Mesenchymal stem cell (in vitro differentiated cells and primary cell): ENCODE data around the gene IL18RAP.

Source experiments
- DNase-seq: peaks from one replicate; pipeline ENCODE4 v3.0.0-alpha.2; 2013
- H2AFZ ChIP-seq: one replicate; pipeline ENCODE4 v1.6.1; 2013; ENCODE audit warnings: low read depth, mild to moderate bottlenecking, control low read depth, inconsistent platforms, low read length, moderate library complexity
- H2AK5ac ChIP-seq: 2 replicates; pipeline ENCODE4 v1.6.1; 2013; ENCODE audit warnings: low read length, moderate library complexity, mild to moderate bottlenecking, inconsistent platforms; ENCODE audit not compliant: severe bottlenecking
- H2BK120ac ChIP-seq: one replicate; pipeline ENCODE4 v1.6.1; 2013; ENCODE audit warnings: low read depth, mild to moderate bottlenecking, inconsistent platforms, low read length, moderate library complexity
- H2BK12ac ChIP-seq, 2 experiments: one replicate each; pipeline ENCODE4 v1.6.1; 2013; ENCODE audit warnings: inconsistent platforms in 2 of 2, low read length in 2 of 2, mild to moderate bottlenecking in 2 of 2, moderate library complexity in 2 of 2, control low read depth in 1 of 2
- H2BK15ac ChIP-seq: one replicate; pipeline ENCODE4 v1.6.1; 2013; ENCODE audit warnings: mild to moderate bottlenecking, low read depth, inconsistent platforms; ENCODE audit not compliant: poor library complexity, severe bottlenecking
- H2BK5ac ChIP-seq: 2 replicates; pipeline ENCODE4 v1.6.1; 2013; ENCODE audit warnings: low read depth, mild to moderate bottlenecking, low read length, control low read depth, inconsistent platforms; ENCODE audit not compliant: poor library complexity, severe bottlenecking
- H3K14ac ChIP-seq, 2 experiments: one replicate each; pipeline ENCODE4 v1.6.1; 2013; ENCODE audit warnings: inconsistent platforms in 2 of 2, low read length in 2 of 2, control low read depth in 1 of 2, mild to moderate bottlenecking in 1 of 2, moderate library complexity in 1 of 2
- H3K18ac ChIP-seq, 2 experiments: one replicate each; pipeline ENCODE4 v1.6.1; 2013; ENCODE audit warnings: inconsistent platforms in 2 of 2, low read length in 2 of 2, control low read depth in 1 of 2, low read depth in 1 of 2, mild to moderate bottlenecking in 1 of 2
- H3K23ac ChIP-seq, 2 experiments: one replicate each; pipeline ENCODE4 v1.6.1; 2013; ENCODE audit warnings: inconsistent platforms in 2 of 2, low read length in 2 of 2, mild to moderate bottlenecking in 2 of 2, moderate library complexity in 2 of 2, control low read depth in 1 of 2
- H3K27ac ChIP-seq: 2 replicates; pipeline ENCODE4 v1.5.1; 2013; ENCODE audit warnings: mild to moderate bottlenecking, moderate library complexity, low read length, control low read depth, inconsistent platforms; ENCODE audit not compliant: poor library complexity, severe bottlenecking
- H3K27me3 ChIP-seq, 2 experiments: 2 replicates each; pipeline versions ENCODE4 v1.6.1 to v1.7.0; 2013; ENCODE audit warnings: low read length in 2 of 2, mild to moderate bottlenecking in 2 of 2, moderate library complexity in 2 of 2, control low read depth in 1 of 2, inconsistent platforms in 1 of 2; ENCODE audit not compliant: control insufficient read depth in 1 of 2, insufficient read depth in 1 of 2
- H3K36me3 ChIP-seq, 2 experiments: 2 replicates each; pipeline versions ENCODE4 v1.6.1 to v1.7.0; 2013; ENCODE audit warnings: low read length in 2 of 2, control low read depth in 1 of 2, inconsistent platforms in 1 of 2, low read depth in 1 of 2, mild to moderate bottlenecking in 1 of 2; ENCODE audit not compliant: insufficient read depth in 2 of 2, control insufficient read depth in 1 of 2
- H3K4ac ChIP-seq, 2 experiments: one replicate each; pipeline ENCODE4 v1.6.1; 2013; ENCODE audit warnings: inconsistent platforms in 2 of 2, low read length in 2 of 2, mild to moderate bottlenecking in 2 of 2, moderate library complexity in 2 of 2, control low read depth in 1 of 2, low read depth in 1 of 2
- H3K4me1 ChIP-seq: 2 replicates; pipeline ENCODE4 v1.6.1; 2013; ENCODE audit warnings: low read depth, low read length, control low read depth; ENCODE audit not compliant: control insufficient read depth, insufficient read depth
- H3K4me2 ChIP-seq: 2 replicates; pipeline ENCODE4 v1.6.1; 2013; ENCODE audit warnings: low read length, mild to moderate bottlenecking, inconsistent platforms; ENCODE audit not compliant: poor library complexity, severe bottlenecking
- H3K4me3 ChIP-seq, 2 experiments: 2 replicates each; pipeline versions ENCODE4 v1.5.1 to v1.7.0; 2013; ENCODE audit warnings: low read length in 2 of 2, mild to moderate bottlenecking in 2 of 2, control low read depth in 1 of 2, low read depth in 1 of 2; ENCODE audit not compliant: insufficient read depth in 1 of 2
- H3K79me1 ChIP-seq: replicated peaks from 2 replicates; pipeline ENCODE4 v1.6.1; 2013; ENCODE audit warnings: mild to moderate bottlenecking, control low read depth, low read length, inconsistent platforms; ENCODE audit not compliant: poor library complexity, severe bottlenecking
- H3K9ac ChIP-seq: 2 replicates; pipeline ENCODE4 v1.7.0; 2013; ENCODE audit warnings: mild to moderate bottlenecking, low read length, moderate library complexity
- H3K9me3 ChIP-seq: 2 replicates; pipeline ENCODE4 v1.7.0; 2013; ENCODE audit warnings: mild to moderate bottlenecking, low read length; ENCODE audit not compliant: control insufficient read depth
- H4K8ac ChIP-seq: one replicate; pipeline ENCODE4 v1.6.1; 2013; ENCODE audit warnings: inconsistent platforms, mild to moderate bottlenecking, low read length, moderate library complexity
- H4K91ac ChIP-seq: one replicate; pipeline ENCODE4 v1.6.1; 2013; ENCODE audit warnings: mild to moderate bottlenecking, low read length, inconsistent platforms
- WGBS: methylation state at CpG from one replicate; pipeline ENCODE4 v1.1.7; 2013; ENCODE audit warnings: mixed read lengths; 5-methylcytosine and 5-hydroxymethylcytosine counted together

Gene IL18RAP

GRCh38 chr2:102386004-102386403 lies 37.0 kb upstream of the IL18RAP start:
- Histone ChIP-seq H2BK15ac (no peak overlapping the region), H3K27me3 (peaks cover 0 to 2% of the 10 kb centered on the region in 2 experiments), H3K4me1 (no peaks in the 10 kb centered on the region), H4K91ac (no peak overlapping the region), H3K4ac (no peak overlapping the region), H3K9ac (no peak overlapping the region), H2AFZ (no peak overlapping the region), H3K79me1 (no peaks in the 10 kb centered on the region), H3K27ac (no peak overlapping the region), H3K4me2 (no peak overlapping the region), H2BK12ac (no peak overlapping the region), H2BK120ac (no peak overlapping the region), H3K18ac (no peak overlapping the region), H3K4me3 (no peak overlapping the region), H3K14ac (no peak overlapping the region), H3K23ac (no peak overlapping the region), H3K36me3 (no peaks in the 10 kb centered on the region), H2AK5ac (no peak overlapping the region), H3K9me3 (peaks cover 17% of the 10 kb centered on the region), H4K8ac (no peak overlapping the region), H2BK5ac (no peak overlapping the region)
- no peak for DNase-seq
- WGBS: 96% methylated on average over 2 of the region's 3 CpGs

GRCh38 chr2:102386867-102387541 lies 36.0 kb upstream of the IL18RAP start:
- H2BK5ac ChIP-seq: no peak overlapping the region
- peaks cover 17% of the 10 kb centered on the region for H3K9me3 ChIP-seq
- 81% methylated on average over 3 of the region's 3 CpGs for WGBS
- no peak overlapping the region for H3K27ac ChIP-seq
- no peak overlapping the region for H2AFZ ChIP-seq
- no peak overlapping the region for H4K91ac ChIP-seq
- H3K4me1 ChIP-seq: no peaks in the 10 kb centered on the region
- H3K27me3 ChIP-seq: peaks cover 0 to 2% of the 10 kb centered on the region in 2 experiments
- no peak for DNase-seq
- H2AK5ac ChIP-seq: no peak overlapping the region
- H3K9ac ChIP-seq: no peak overlapping the region
- no peaks in the 10 kb centered on the region for H3K79me1 ChIP-seq
- H2BK12ac ChIP-seq: no peak overlapping the region
- no peak overlapping the region for H4K8ac ChIP-seq
- H3K23ac ChIP-seq: no peak overlapping the region
- H3K4ac ChIP-seq: no peak overlapping the region
- no peak overlapping the region for H3K4me2 ChIP-seq
- H3K14ac ChIP-seq: no peak overlapping the region
- no peak overlapping the region for H3K4me3 ChIP-seq
- no peak overlapping the region for H2BK15ac ChIP-seq
- H3K18ac ChIP-seq: no peak overlapping the region
- H3K36me3 ChIP-seq: no peaks in the 10 kb centered on the region
- H2BK120ac ChIP-seq: no peak overlapping the region

- no peak overlapping the region for H3K18ac ChIP-seq
- H3K4me2 ChIP-seq: no peak overlapping the region
- H3K4me3 ChIP-seq: no peak overlapping the region
- H3K36me3 ChIP-seq: no peaks in the 10 kb centered on the region
- peaks cover 0 to 2% of the 10 kb centered on the region in 2 experiments for H3K27me3 ChIP-seq
- H2AK5ac ChIP-seq: no peak overlapping the region
- no peaks in the 10 kb centered on the region for H3K79me1 ChIP-seq
- no peak overlapping the region for H4K8ac ChIP-seq
- no peak overlapping the region for H3K9ac ChIP-seq
- no peak overlapping the region for H2BK120ac ChIP-seq
- no peak overlapping the region for H3K14ac ChIP-seq
- no peak overlapping the region for H3K27ac ChIP-seq
- H4K91ac ChIP-seq: no peak overlapping the region
- no peaks in the 10 kb centered on the region for H3K4me1 ChIP-seq
- H2BK12ac ChIP-seq: no peak overlapping the region
- H2AFZ ChIP-seq: no peak overlapping the region
- H3K4ac ChIP-seq: no peak overlapping the region
- H3K23ac ChIP-seq: no peak overlapping the region
- H2BK15ac ChIP-seq: no peak overlapping the region
- no peak for DNase-seq
- H2BK5ac ChIP-seq: no peak overlapping the region
- 95% methylated on average over 7 of the region's 7 CpGs for WGBS
- peaks cover 14% of the 10 kb centered on the region for H3K9me3 ChIP-seq
These were observed 35.0 kb upstream of the IL18RAP start for GRCh38 chr2:102387763-102388546.

- no peaks in the 10 kb centered on the region for H3K4me1 ChIP-seq
- no peak overlapping the region for H3K9ac ChIP-seq
- WGBS: no CpG with 5 or more reads among the region's 2 CpGs
These were observed 31.4 kb upstream of the IL18RAP start for GRCh38 chr2:102391565-102391964.

More at GRCh38 chr2:102391565-102391964, 31.4 kb upstream of the IL18RAP start:
- Histone ChIP-seq H4K8ac (no peak overlapping the region), H3K79me1 (no peaks in the 10 kb centered on the region), H3K27me3 (peaks cover 0 to 2% of the 10 kb centered on the region in 2 experiments), H3K4ac (no peak overlapping the region), H2AFZ (no peak overlapping the region), H2BK5ac (no peak overlapping the region), H3K36me3 (no peaks in the 10 kb centered on the region), H3K14ac (no peak overlapping the region), H3K4me2 (no peak overlapping the region), H3K23ac (no peak overlapping the region), H2AK5ac (no peak overlapping the region), H2BK120ac (no peak overlapping the region), H4K91ac (no peak overlapping the region), H3K27ac (no peak overlapping the region), H3K9me3 (no peaks in the 10 kb centered on the region), H3K18ac (no peak overlapping the region), H3K4me3 (no peak overlapping the region), H2BK15ac (no peak overlapping the region), H2BK12ac (no peak overlapping the region)
- DNase-seq: peak; percentile 1
